GM12801 (cell line): ENCODE measurements around the gene MKRN2.

ENCODE experiments used
- CTCF ChIP-seq: IDR thresholded peaks from one replicate; pipeline ENCODE4 v1.5.1; 2011; ENCODE audit warnings: control low read depth; ENCODE audit not compliant: insufficient read length; ENCODE audit errors: extremely low read depth

The MKRN2 gene

GRCh38 chr3:12588039-12589009, 31.4 kb downstream of the MKRN2 start:
- TF ChIP-seq CTCF: no peak

GRCh38 chr3:12590096-12590495, 33.2 kb downstream of the MKRN2 start:
- no peak for TF ChIP-seq CTCF

GRCh38 chr3:12591456-12591855, 34.6 kb downstream of the MKRN2 start:
- TF ChIP-seq CTCF: no peak

GRCh38 chr3:12591997-12592715, 35.3 kb downstream of the MKRN2 start:
- no peak for TF ChIP-seq CTCF

GRCh38 chr3:12593473-12593872, 36.6 kb downstream of the MKRN2 start:
- TF ChIP-seq CTCF: no peak

- TF ChIP-seq CTCF: no peak
These were observed 42.0 kb downstream of the MKRN2 start for GRCh38 chr3:12598890-12599289.

GRCh38 chr3:12601072-12601471, 44.2 kb downstream of the MKRN2 start:
- no peak for TF ChIP-seq CTCF
